Measurements from ENCODE around the gene EFCAB5. TPM values are rescaled to one million over a fixed set of nuclear protein-coding genes. Genes with fewer than 3 reads are reported as not detected.
"Not testable (repeated sequence)": the region's sequence is repeated elsewhere in the genome, so short reads cannot be mapped to it uniquely, and the experiment has no call there.

EFCAB5 gene
- total RNA-seq, 5 donors from 2014 or later (not counting 1 experiment from before 2014, with no cell fraction given) = 0.63 to 1.2 (median 1.0) TPM

DNA sequence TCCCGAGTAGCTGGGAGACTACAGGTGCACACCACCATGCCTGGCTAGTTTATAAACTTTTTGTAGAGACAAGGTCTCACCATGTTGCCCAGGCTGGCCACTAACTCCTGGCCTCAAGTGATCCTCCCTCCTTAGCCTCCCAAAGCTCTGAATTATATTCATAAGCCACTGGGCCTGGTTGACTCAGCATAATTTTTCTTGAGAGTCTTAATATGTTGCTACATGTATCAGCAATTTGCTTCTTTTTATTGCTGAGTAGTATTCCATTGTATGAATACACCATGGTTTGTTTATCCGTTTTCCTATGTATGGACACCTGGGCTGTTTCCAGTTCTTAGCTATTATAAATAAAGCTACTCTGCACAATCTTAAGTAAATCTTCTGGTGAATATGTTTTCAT, 132.8 kb downstream of the EFCAB5 start:
- Histone ChIP-seq H3K9me3 (no peaks in the 10 kb centered on the region), H3K27ac (ENCODE audit: low read length) (no peak overlapping the region), H3K4me3 (ENCODE audit: control insufficient read depth in 1 of 2, extremely low read depth in 1 of 2, low read length in 1 of 2) (no peak overlapping the region), H3K27me3 (replicated peaks in 1 of 2; ENCODE audit: control insufficient read depth in 2 of 2, extremely low read depth in 1 of 2, insufficient read depth in 2 of 2, low read length in 1 of 2) (no peaks in the 10 kb centered on the region), H3K36me3 (ENCODE audit: control insufficient read depth in 2 of 2, extremely low read depth in 1 of 2, insufficient read depth in 1 of 2, low read length in 1 of 2) (no peaks in the 10 kb centered on the region), H3K4me1 (ENCODE audit: control insufficient read depth in 1 of 2, extremely low read depth in 1 of 2, insufficient read depth in 2 of 2, low read length in 2 of 2) (no peaks in the 10 kb centered on the region)
- ChIA-PET CTCF (no interaction called here), POLR2A (interaction anchor here (0.5 to 0.8 kb wide), 3 partner anchors 11 to 114 kb away, joined by 3 to 5 read pairs (median 3); no protein-coding TSS in a partner anchor)
- H3K9me3 Mint-ChIP-seq = peaks cover 0 to 2% (median 0%) of the 10 kb centered on the region in 3 donors
- H3K4me3 Mint-ChIP-seq = no peak overlapping the region
- no peaks in the 10 kb centered on the region for H3K4me1 Mint-ChIP-seq
- no peak overlapping the region for H3K27ac Mint-ChIP-seq
- DNase-seq (no peak), ATAC-seq (replicated peaks in 1 of 4) (no peak)
- peaks cover 0 to 11% of the 10 kb centered on the region in 2 donors for H3K27me3 Mint-ChIP-seq
- H3K36me3 Mint-ChIP-seq = no peaks in the 10 kb centered on the region
- WGBS (ENCODE audit: insufficient coverage) = no CpG with 5 or more reads among the region's 2 CpGs

DNA sequence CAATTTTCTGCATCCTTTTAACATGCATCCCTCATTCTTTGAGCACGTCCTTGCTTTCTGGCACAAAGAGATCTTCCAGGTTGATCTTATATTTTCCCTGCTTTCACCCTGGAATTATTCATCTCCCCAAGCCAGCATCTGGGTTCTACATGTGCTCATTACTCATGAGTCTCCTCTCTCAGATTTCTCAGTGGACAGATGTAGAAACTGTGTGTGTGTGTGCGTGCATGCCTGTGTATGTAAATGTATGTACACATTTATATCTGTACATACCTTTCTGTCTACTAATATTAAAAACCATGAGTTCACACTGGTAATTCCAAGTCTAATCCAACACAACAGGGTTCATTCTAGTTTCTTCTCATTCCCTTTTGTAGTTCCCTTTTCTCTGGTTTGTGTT, 133.3 kb downstream of the EFCAB5 start:
- Histone ChIP-seq H3K4me3 (ENCODE audit: control insufficient read depth in 1 of 2, extremely low read depth in 1 of 2, low read length in 1 of 2) (no peak overlapping the region), H3K27me3 (replicated peaks in 1 of 2; ENCODE audit: control insufficient read depth in 2 of 2, extremely low read depth in 1 of 2, insufficient read depth in 2 of 2, low read length in 1 of 2) (no peaks in the 10 kb centered on the region), H3K27ac (ENCODE audit: low read length) (no peak overlapping the region), H3K9me3 (no peaks in the 10 kb centered on the region), H3K4me1 (ENCODE audit: control insufficient read depth in 1 of 2, extremely low read depth in 1 of 2, insufficient read depth in 2 of 2, low read length in 2 of 2) (no peaks in the 10 kb centered on the region), H3K36me3 (ENCODE audit: control insufficient read depth in 2 of 2, extremely low read depth in 1 of 2, insufficient read depth in 1 of 2, low read length in 1 of 2) (no peaks in the 10 kb centered on the region)
- Mint-ChIP-seq H3K27me3 (peaks cover 0 to 12% of the 10 kb centered on the region in 2 donors), H3K9me3 (peaks cover 0 to 2% (median 0%) of the 10 kb centered on the region in 3 donors), H3K4me1 (no peaks in the 10 kb centered on the region), H3K4me3 (no peak overlapping the region), H3K27ac (no peak overlapping the region), H3K36me3 (no peaks in the 10 kb centered on the region)
- CTCF ChIA-PET = no interaction called here
- POLR2A ChIA-PET = no interaction called here
- DNase-seq (no peak), ATAC-seq (replicated peaks in 1 of 4) (no peak)
- 80% methylated on average over 1 of the region's 2 CpGs for WGBS (ENCODE audit: insufficient coverage)

DNA sequence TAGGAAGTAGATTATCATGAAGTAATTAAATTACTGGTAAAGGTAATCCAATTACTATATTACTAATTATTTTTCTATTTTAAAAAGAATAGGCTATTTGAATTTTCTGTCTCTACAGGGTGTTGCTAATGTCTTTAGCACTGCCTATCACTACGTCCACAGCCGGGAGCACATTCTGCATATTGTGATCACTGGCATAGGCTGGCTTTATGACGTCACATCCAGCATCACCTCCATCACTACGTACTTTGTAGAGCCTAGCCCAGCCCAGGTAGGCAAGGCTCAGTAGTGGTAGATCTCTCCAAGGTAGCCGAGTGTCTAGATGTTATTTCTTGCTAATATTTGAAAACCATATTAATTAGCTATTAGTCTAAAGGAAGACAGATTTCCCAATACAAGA, 141.3 kb downstream of the EFCAB5 start:
- Mint-ChIP-seq H3K9me3 (no peaks in the 10 kb centered on the region), H3K36me3 (no peaks in the 10 kb centered on the region), H3K4me3 (no peak overlapping the region), H3K27ac (peak overlapping the region in 1 of 2 donors; percentile 13), H3K27me3 (peaks cover 3 to 12% of the 10 kb centered on the region in 2 donors), H3K4me1 (no peaks in the 10 kb centered on the region)
- ATAC-seq (replicated peaks in 1 of 4) (no peak), DNase-seq (no peak)
- no peaks in the 10 kb centered on the region for H3K4me1 ChIP-seq (ENCODE audit: control insufficient read depth in 1 of 2, extremely low read depth in 1 of 2, insufficient read depth in 2 of 2, low read length in 2 of 2)
- H3K27me3 ChIP-seq (replicated peaks in 1 of 2; ENCODE audit: control insufficient read depth in 2 of 2, extremely low read depth in 1 of 2, insufficient read depth in 2 of 2, low read length in 1 of 2) = peaks cover 0 to 7% of the 10 kb centered on the region in 2 experiments
- no peak overlapping the region for H3K27ac ChIP-seq (ENCODE audit: low read length)
- H3K9me3 ChIP-seq = no peaks in the 10 kb centered on the region
- CTCF ChIA-PET = interaction anchor here (0.6 kb wide), 3 partner anchors 13 to 1503 kb away, joined by 3 read pairs; no protein-coding TSS in a partner anchor
- no CpG with 5 or more reads among the region's 5 CpGs for WGBS (ENCODE audit: insufficient coverage)
- no peaks in the 10 kb centered on the region for H3K36me3 ChIP-seq (ENCODE audit: control insufficient read depth in 2 of 2, extremely low read depth in 1 of 2, insufficient read depth in 1 of 2, low read length in 1 of 2)
- POLR2A ChIA-PET = no interaction called here
- no peak overlapping the region for H3K4me3 ChIP-seq (ENCODE audit: control insufficient read depth in 1 of 2, extremely low read depth in 1 of 2, low read length in 1 of 2)

DNA sequence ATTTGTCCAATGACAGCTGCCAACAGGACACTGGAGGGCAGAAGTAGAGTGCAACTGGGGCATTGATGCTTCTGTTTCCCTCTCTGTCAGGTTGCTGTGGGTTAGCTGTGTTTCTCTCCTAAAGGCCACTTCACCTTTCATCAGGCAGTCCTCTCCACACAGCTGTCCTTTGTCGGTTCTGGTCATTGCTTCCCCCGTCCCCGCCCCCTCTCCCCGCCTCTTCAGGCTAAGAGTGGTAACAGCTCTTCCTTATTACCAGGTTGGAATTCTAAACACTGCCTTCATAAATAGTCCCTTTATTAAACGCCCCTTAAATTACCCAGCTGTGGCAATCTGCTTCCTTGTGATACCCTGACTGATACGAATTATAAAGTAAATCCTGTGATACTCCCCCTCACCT, 143.4 kb downstream of the EFCAB5 start:
- H3K27me3 ChIP-seq (replicated peaks in 1 of 2; ENCODE audit: control insufficient read depth in 2 of 2, extremely low read depth in 1 of 2, insufficient read depth in 2 of 2, low read length in 1 of 2) = peaks cover 0 to 12% of the 10 kb centered on the region in 2 experiments
- H3K4me1 ChIP-seq (ENCODE audit: control insufficient read depth in 1 of 2, extremely low read depth in 1 of 2, insufficient read depth in 2 of 2, low read length in 2 of 2) = no peaks in the 10 kb centered on the region
- ATAC-seq (replicated peaks in 1 of 4) (no peak), DNase-seq (no peak)
- ChIA-PET POLR2A (interaction anchor here in 1 of 2 donors (0.6 kb wide), 1 partner anchor 11 kb away, joined by 5 read pairs; no protein-coding TSS in a partner anchor), CTCF (no interaction called here)
- H3K36me3 ChIP-seq (ENCODE audit: control insufficient read depth in 2 of 2, extremely low read depth in 1 of 2, insufficient read depth in 1 of 2, low read length in 1 of 2) = no peaks in the 10 kb centered on the region
- H3K4me3 ChIP-seq (ENCODE audit: control insufficient read depth in 1 of 2, extremely low read depth in 1 of 2, low read length in 1 of 2) = no peak overlapping the region
- H3K27ac ChIP-seq (ENCODE audit: low read length) = no peak overlapping the region
- Mint-ChIP-seq H3K4me1 (no peaks in the 10 kb centered on the region), H3K27me3 (peaks cover 3 to 8% of the 10 kb centered on the region in 2 donors), H3K4me3 (no peak overlapping the region), H3K36me3 (no peaks in the 10 kb centered on the region), H3K9me3 (no peaks in the 10 kb centered on the region), H3K27ac (no peak overlapping the region)
- H3K9me3 ChIP-seq = no peaks in the 10 kb centered on the region
- no CpG with 5 or more reads among the region's 6 CpGs for WGBS (ENCODE audit: insufficient coverage)

- Histone ChIP-seq H3K9me3 (no peaks in the 10 kb centered on the region), H3K27me3 (replicated peaks in 1 of 2; ENCODE audit: control insufficient read depth in 2 of 2, extremely low read depth in 1 of 2, insufficient read depth in 2 of 2, low read length in 1 of 2) (peaks cover 0 to 13% of the 10 kb centered on the region in 2 experiments), H3K36me3 (ENCODE audit: control insufficient read depth in 2 of 2, extremely low read depth in 1 of 2, insufficient read depth in 1 of 2, low read length in 1 of 2) (no peaks in the 10 kb centered on the region), H3K27ac (ENCODE audit: low read length) (no peak overlapping the region), H3K4me3 (ENCODE audit: control insufficient read depth in 1 of 2, extremely low read depth in 1 of 2, low read length in 1 of 2) (no peak overlapping the region), H3K4me1 (ENCODE audit: control insufficient read depth in 1 of 2, extremely low read depth in 1 of 2, insufficient read depth in 2 of 2, low read length in 2 of 2) (no peaks in the 10 kb centered on the region)
- Mint-ChIP-seq H3K36me3 (no peaks in the 10 kb centered on the region), H3K4me1 (no peaks in the 10 kb centered on the region), H3K27ac (no peak overlapping the region), H3K9me3 (no peaks in the 10 kb centered on the region), H3K4me3 (no peak overlapping the region), H3K27me3 (peaks cover 3 to 10% of the 10 kb centered on the region in 2 donors)
- ChIA-PET CTCF (interaction anchor here in 1 of 2 donors (1.0 kb wide), 1 partner anchor 77 kb away, joined by 3 read pairs; no protein-coding TSS in a partner anchor), POLR2A (no interaction called here)
- no peak for ATAC-seq (replicated peaks in 1 of 4)
- WGBS (ENCODE audit: insufficient coverage) = no CpG with 5 or more reads among the region's 2 CpGs
- DNase-seq = no peak
Measured at GRCh38 chr17:30086896-30087295, 145.5 kb downstream of the EFCAB5 start.

DNA sequence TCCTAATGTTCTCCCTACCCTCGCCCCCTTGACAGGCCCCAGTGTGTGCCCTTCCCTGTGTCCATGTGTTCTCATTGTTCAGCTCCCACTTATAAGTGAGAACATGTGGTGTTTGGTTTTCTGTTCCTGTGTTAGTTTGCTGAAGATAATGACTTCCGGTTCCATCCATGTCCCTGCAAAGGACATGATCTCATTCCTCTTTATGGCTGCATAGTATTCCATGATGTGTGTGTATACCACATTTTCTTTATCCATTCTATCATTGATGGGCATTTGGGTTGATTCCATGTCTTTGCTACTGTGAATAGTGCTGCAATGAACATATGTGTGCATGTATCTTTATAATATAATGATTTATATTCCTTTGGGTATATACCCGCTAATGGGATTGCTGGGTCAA, 146.0 kb downstream of the EFCAB5 start:
- CTCF ChIA-PET = interaction anchor here (0.8 to 1.0 kb wide), 2 partner anchors 19 to 76 kb away, joined by 3 read pairs; no protein-coding TSS in a partner anchor
- WGBS (ENCODE audit: insufficient coverage) = no CpG with 5 or more reads among the region's 3 CpGs
- peaks cover 0 to 15% of the 10 kb centered on the region in 2 experiments for H3K27me3 ChIP-seq (replicated peaks in 1 of 2; ENCODE audit: control insufficient read depth in 2 of 2, extremely low read depth in 1 of 2, insufficient read depth in 2 of 2, low read length in 1 of 2)
- H3K27me3 Mint-ChIP-seq = peaks cover 3 to 10% of the 10 kb centered on the region in 2 donors
- H3K36me3 ChIP-seq (ENCODE audit: control insufficient read depth in 2 of 2, extremely low read depth in 1 of 2, insufficient read depth in 1 of 2, low read length in 1 of 2); H3K27ac Mint-ChIP-seq; ATAC-seq (replicated peaks in 1 of 4); POLR2A ChIA-PET; H3K4me1 Mint-ChIP-seq; H3K4me1 ChIP-seq (ENCODE audit: control insufficient read depth in 1 of 2, extremely low read depth in 1 of 2, insufficient read depth in 2 of 2, low read length in 2 of 2); DNase-seq; H3K36me3 Mint-ChIP-seq; H3K9me3 ChIP-seq; H3K9me3 Mint-ChIP-seq; H3K4me3 ChIP-seq (ENCODE audit: control insufficient read depth in 1 of 2, extremely low read depth in 1 of 2, low read length in 1 of 2); H3K4me3 Mint-ChIP-seq; H3K27ac ChIP-seq (ENCODE audit: low read length): not testable (repeated sequence)
